Fibroblast of skin of scalp (primary cell): ENCODE results near the gene GSTCD.
"Not testable (repeated sequence)": the region's sequence is repeated elsewhere in the genome, so short reads cannot be mapped to it uniquely, and the experiment has no call there.

Experiments used
- DNase-seq: peaks from one replicate; pipeline ENCODE4 v3.0.0-alpha.2; 2013

Gene GSTCD

DNA sequence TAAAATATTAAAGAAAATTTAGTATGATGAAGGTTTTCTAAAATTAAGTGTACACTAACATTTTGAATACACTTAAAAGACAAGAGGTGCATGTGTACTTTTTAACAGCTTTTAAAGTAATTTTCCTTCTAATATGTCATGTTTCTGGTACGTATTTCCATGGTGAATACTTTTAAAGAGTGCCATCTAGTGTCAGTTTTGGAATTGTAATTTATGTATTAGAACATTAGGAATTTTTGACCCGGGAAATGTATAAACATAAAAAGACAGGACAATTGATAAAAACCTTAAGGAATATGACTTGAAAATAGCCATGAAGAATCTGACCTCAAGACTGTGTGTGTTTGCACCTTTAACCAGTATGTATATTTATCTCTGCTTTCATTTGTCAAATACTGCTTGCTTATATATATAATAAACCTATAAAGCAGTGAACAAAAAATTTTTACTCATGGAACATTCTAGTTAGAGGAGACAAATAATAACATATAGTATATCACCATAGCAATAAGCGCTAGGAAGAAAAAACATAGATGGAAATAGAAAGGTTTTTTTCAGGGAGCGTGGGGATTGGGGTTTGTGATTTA lies 7.2 kb downstream of the GSTCD start:
- DNase-seq: peak; percentile 33

GRCh38 chr4:105719204-105719603 lies 10.6 kb downstream of the GSTCD start:
- no peak for DNase-seq

- DNase-seq: no peak
Observed at GRCh38 chr4:105725623-105726022, 17.0 kb downstream of the GSTCD start.

DNA sequence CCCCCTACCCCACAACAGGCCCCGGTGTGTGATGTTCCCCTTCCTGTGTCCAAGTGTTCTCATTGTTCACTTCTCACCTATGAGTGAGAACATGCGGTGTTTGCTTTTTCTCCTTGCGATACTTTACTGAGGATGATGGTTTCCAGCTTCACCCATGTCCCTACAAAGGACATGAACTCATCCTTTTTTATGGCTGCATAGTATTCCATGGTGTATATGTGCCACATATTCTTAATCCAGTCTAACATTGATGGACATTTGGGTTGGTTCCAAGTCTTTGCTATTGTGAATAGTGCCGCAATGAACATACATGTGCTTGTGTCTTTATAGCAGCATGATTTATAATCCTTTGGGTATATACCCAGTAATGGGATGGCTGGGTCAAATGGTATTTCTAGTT lies 21.3 kb downstream of the GSTCD start:
- not testable (repeated sequence) for DNase-seq

- DNase-seq: not testable (repeated sequence)
Observed at GRCh38 chr4:105735217-105735616, 26.6 kb downstream of the GSTCD start.

DNA sequence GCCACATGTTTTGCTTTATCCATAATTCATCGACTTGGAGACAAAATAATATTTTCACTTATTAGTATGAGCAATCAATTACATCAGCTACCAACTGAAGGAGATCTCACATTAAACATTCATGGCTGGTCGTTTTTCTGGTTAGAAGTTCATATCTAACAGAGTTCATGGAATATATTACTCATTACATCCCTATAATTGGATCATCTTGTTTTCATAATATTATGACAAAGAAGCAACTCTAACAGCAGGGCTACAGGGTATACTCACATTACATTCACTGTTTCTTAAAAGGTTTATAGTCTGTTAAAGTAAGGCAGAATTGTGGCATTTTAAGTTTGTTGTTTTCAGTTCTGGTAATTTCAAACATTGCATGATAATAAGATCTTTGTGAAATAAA lies 33.0 kb downstream of the GSTCD start:
- DNase-seq: peak; percentile 74

DNA sequence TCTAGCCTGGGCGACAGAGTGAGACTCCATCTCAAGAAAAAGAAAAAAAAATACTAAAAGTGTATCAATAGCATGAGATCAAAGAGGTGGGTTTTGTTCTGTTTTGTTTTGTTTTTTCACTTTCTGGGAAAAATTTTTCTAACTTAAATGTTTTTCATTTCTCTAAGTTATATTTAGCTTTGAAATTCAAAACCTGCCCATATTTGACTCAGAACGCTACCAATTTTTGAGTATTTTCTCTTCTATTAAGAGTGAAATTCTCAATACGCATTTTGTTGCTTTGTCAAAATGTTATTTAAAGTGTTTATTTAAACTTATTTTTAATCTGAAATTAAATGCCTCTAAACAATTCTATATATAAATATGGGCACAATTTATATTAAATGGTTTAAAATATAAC lies 39.6 kb downstream of the GSTCD start:
- no peak for DNase-seq

- DNase-seq: no peak
Observed at GRCh38 chr4:105751718-105752299, 43.2 kb downstream of the GSTCD start.

DNA sequence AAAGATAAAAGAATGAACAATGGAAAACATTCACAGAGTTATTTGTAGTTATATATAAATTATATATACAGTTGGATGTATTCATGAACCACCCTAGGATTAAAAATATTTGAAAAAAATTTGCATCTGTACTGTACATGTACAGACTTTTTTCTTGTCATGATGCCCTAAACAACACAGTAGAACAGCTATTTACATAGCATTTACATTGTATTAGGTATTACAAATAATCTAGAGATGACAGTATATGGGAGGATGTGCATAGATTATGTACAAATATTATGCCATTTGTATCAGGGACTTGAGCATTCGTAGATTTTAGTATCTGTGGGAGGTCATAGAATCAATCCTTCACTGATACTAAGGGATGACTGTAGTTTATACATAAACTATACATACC lies 44.8 kb downstream of the GSTCD start:
- DNase-seq: no peak

DNA sequence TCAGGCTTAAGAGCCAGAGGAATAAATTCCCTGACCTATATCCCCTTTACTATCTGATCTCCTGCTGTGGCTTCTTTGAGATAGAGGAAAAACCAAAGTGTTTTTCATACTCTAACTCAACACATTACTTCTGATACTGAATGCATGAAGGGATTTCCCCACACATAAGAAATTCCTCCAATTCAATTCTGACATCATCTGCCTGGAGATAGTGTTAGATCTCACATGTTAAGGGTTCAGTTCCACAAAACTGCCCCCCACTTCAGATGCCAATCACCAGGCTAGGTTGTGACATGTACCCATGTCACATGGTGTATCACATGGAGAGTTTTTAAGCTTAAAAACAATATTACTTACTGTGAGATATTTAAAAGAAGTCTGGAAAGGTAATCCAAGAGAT lies 46.8 kb downstream of the GSTCD start:
- no peak for DNase-seq

DNA sequence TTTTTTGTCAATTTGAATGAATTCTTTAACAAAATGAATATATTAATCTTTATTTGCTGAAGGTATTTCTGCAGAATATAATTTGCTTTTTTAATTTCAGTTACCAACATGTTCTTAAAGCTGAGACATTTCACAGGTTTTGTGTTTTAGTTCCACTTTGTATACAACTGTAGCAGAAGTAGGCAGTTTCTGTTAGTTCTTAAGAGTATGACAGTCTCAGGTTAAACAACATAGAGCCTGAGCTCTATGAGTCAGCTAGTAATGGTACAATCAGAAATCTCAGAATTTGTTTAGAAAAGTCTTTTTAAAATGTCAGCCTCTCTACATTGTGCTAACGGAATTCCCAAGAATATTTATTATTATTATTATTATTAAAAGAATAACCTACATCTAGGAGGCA lies 50.4 kb downstream of the GSTCD start:
- no peak for DNase-seq

DNA sequence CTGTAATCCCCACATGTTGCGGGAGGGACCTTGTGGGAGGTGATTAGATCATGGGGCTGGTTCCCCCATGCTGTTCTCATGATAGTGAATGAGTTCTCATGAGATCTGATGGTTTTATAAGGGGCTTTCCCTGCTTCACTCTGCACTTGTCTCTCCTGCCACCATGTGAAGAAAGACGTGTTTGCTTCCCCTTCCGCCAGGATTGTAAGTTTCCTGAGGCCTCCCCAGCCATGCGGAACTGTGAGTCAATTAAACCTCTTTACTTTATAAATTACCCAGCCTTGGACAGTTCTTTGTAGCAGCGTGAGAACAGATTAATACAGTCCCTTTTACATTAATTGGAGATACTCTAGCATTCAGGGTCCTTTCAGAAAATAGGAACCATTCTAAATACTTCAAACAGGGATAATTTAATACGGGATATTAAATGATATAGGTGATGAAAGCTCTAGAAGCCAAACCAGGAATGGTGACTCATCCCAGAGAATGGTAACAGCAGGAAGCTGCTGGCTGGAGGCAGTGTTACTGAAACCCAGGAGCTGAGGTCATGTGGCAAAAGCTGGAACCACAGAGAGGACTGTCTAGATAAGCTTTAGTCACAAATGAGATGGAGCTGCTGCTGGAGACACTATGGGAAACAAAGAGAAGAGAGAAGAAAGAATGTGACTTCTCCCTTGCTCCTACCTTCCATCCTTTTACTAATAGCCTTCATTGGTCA lies 57.3 kb downstream of the GSTCD start:
- DNase-seq: peak; percentile 91

DNA sequence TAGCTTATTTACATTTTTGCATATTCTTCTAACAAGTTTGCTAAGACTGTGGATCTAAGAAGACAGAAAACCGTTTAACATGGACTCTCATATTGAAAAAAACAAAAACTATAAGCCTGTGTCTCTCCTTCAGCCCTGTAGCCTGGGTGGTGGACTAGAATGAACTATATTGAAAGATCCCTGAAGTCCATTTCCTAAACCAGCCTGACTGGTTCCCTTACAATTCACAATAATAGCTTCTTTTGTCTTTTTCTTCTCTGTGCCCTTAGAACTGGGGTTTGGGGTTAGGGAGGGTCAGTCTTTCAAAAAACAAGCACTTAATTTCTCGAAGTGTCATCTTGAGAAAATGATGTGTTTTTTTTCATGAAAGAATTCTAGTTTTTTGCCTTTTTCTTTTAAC lies 59.0 kb downstream of the GSTCD start:
- no peak for DNase-seq

GRCh38 chr4:105770524-105770923 lies 61.9 kb downstream of the GSTCD start:
- not testable (repeated sequence) for DNase-seq

DNA sequence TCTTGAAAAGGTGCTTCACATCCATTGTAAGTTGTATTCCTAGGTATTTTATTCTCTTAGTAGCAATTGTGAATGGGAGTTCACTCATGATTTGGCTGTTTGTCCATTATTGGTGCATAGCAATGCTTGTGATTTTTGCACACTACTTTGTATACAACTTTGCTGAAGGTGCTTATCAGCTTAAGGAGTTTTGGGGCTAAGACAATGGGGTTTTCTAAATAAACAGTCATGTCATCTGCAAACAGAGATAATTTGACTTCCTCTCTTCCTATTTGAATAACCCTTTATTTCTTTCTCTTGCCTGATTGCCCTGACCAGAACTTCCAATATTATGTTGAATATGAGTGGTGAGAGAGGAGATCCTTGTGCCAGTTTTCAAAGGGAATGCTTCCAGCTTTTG lies 63.5 kb downstream of the GSTCD start:
- not testable (repeated sequence) for DNase-seq

GRCh38 chr4:105775760-105776415 lies 67.3 kb downstream of the GSTCD start:
- DNase-seq: not testable (repeated sequence)

- no peak for DNase-seq
Observed at GRCh38 chr4:105780176-105780575, 71.6 kb downstream of the GSTCD start.

DNA sequence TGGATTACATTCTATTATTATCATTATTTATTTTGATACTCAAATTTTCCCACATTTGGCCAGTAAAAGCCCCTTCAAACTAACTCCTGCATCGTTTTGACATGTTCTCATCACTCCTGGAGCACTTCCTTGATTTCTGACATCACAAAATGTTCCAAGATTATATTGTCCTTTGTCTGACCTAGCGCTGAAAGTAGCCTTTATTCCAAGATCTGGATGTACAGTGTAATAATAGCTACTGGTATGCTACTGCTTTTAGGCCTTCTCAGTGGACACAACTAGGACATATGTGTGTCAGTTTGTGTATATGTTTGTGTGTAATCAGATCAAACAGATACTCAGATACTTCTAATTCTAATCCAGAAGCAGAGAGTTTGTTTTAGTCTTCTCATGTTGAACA lies 76.2 kb downstream of the GSTCD start:
- DNase-seq: no peak

GRCh38 chr4:105785792-105786191 lies 77.2 kb downstream of the GSTCD start:
- no peak for DNase-seq

DNA sequence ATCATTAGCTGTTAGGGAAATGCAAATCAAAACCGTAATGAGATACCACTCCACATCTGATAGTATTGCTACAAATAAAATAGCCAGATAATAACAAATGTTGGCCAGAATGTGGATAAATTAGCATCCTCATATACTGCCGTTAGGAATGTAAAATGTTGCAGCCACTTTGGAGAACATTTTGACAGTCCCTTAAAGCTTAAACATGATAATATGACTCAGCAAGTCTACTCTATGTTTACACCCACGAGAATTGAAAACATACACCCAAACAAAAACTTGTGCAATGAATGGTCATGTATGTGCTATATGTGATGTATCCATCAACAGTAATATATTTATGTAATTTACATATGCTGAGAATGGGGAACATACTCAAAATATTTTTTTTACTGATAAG lies 78.2 kb downstream of the GSTCD start:
- DNase-seq: no peak

DNA sequence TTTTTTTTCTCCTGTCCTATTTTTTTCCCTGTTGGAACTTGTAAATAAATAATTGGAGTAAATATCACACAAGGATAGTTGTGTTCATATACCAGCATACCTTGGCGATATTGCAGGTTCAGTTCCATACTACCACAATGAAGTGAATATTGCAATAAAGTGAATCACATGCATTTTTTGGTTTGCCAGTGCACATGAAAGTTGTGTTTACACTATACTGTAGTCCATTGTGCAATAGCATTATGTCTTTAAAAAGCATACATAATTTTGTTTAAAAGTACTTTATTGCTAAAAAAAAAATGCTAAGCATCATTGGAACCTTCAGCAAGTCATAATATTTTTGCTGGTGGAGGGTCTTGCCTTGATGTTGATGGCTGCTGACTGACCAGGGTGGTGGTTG lies 88.6 kb downstream of the GSTCD start:
- no peak for DNase-seq

GRCh38 chr4:105805501-105806120 lies 97.0 kb downstream of the GSTCD start:
- peak; percentile 35 for DNase-seq

DNA sequence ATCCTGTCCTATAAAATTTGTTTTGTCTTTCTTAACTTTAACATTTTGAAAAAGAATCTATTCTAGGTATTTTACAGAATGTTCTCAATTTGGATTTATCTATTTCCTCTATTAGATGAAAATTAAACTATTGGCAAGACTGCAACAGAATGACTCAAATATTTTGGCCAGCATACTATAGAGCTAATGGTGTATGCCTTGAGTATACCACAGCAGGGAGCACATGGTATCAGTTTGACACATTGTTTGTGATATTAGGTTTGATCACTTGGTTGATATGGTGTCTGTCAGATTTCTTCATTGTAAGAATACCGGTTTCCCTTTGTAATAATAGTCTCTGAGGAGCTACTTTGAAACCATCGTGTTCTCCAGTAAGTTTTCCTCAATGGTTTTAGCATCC lies 98.9 kb downstream of the GSTCD start:
- peak; percentile 49 for DNase-seq
